ENCODE results near the gene FKRP.

Gene FKRP

DNA sequence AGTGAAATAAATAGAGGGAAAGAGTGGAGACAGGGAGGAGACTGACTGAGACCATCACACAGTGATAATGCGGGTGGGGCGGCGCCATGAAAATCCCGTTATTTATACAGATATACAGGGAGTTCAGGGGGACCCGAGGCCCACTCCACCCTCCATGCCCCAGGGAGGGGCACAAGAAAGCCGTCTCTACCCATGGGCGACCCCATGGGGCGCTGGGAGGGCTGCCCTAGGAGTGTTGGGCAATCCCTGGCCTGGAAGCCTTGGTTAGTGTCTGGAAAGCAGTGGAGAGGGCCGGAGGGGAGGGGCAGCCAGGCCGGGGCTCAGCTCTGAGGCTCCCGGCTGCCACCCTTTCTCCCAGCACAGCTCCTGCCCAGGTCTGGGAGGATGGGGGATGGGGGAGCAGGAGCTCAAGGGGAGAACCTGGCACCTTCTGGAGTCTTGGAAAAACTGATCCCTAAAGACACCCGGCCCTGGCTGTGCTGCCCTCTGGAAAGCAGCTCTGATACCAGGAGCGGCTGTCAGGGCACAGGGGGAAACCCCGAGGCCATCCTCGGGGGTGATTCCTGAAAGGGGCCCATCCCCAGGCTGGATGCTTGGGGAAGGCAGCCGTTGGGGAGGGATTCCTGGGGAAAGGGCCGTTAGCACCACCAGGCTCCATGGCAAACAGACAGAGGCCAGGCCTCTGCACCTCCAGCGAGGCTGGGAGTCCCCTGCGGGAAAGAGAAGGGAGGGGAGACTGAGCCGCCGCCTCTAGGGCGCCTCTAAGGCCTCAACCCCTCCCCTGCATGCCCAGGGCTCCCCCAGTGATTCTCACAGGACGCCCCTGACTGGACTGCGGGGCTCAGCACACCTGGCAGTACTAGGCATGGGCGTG is 26.0 kb upstream of the FKRP start:
- no peak for DNase-seq

- DNase-seq = no peak
Measured at GRCh38 chr19:46720503-46721239, 25.2 kb upstream of the FKRP start.

GRCh38 chr19:46721269-46722003 is 24.4 kb upstream of the FKRP start:
- DNase-seq = peak; percentile 35

DNA sequence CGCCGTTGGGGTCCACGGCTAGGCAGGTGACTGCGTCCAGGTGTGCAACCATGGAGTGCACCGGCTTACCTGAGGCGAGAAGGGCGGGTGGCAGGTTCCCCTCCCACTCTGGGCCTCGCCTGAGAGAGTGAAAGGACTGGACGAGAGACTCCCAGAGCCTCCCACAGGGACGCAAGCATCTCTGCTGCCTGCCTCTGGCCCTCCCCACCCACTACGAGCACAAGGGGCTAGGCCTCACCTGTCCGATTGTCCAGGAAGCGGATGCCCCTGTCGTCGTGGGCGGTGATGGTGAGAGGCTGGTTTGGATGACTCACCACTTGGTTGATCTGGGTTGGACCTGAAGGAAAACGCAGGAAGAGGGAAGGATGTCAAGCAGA is 23.9 kb upstream of the FKRP start:
- peak; percentile 35 for DNase-seq

DNA sequence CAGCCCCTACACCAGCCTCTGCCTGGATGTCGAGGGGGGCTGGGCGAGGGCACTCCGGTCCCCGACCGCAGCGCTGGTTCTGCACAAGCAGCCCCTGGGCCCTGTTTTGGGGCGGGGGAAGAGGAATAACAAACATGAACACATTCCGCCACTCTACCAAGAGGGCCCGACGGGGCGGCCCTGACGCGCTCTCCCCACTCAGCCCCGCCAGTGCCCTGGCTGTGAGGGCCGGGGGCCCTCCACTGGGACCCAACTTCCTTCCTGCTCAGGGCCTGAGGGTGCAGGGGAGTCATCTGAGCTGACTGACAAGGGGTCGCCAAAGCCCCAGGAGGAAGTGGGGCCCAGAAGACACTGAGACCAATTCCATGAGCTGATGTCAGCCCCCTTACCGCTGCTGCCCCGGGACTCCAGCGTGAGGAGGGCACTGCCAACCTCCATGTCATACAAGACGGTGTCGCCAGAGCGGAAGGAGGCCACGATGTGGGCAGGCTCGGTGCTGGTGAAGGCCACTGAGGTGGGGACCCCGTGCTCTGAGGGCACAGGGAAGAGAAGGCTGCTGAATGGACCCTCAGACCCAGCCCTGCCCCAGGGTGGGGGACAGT is 23.3 kb upstream of the FKRP start:
- DNase-seq = no peak

DNA sequence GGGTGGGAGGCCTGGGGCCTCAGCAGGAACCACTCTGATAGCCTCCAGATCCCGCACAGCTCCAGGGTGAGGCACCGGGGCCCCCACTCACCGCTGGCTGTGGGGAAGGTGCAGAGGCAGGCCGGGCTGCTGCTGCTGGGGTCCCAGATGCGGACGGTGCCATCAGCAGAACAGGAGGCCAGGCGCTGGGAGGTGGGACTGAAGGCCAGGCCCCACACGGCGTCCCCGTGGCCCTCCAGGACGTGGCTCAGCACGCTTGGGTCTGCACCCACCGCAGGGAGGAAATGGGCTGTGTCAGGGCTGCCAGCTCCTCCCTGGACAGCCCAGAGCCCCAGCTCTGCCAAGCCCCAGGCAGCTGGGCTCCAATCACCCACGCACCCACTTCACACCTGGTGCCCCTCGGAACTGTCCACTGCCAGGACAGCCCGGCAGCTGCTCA is 22.8 kb upstream of the FKRP start:
- no peak for DNase-seq

- no peak for DNase-seq
Measured at GRCh38 chr19:46723471-46723870, 22.4 kb upstream of the FKRP start.

GRCh38 chr19:46724468-46724867 is 21.4 kb upstream of the FKRP start:
- DNase-seq = no peak

DNA sequence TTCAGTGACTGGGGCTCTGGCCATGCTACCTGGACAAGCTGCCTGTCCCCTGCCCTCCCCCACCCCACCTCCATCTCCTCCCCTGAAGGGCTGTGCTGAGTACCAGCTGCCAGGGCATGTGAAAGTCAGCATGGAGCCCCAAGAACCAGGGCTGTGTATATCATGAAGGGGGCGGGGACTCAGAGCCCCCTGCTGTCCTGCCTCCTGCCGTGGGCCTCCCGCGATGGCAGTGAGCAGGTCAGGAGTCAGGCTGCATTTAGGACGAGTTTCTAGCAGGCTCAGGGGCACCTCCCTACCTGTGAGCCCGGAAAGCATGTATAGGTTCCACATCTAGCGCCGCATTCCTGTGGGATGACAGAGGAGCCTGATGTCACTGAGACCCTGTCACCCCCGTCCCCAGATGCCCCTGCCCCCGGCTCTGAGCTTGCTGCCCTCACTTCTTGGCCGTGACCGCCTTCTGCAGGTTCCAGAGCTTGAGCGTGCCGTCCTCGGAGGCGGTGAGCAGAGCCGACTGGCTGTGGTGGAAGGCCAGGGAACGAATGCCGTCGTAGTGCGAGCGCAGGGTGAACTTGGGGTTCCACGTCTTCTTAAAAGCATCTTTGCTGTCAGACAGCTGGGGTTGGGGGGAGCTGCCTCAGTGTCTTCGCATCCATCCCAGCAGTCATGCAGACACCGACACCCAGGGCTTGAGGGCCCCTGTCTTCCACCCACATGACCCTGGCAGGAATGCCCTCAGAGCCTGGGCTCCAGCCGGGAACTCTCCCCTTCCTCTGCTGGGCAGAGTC is 20.6 kb upstream of the FKRP start:
- DNase-seq = no peak

DNA sequence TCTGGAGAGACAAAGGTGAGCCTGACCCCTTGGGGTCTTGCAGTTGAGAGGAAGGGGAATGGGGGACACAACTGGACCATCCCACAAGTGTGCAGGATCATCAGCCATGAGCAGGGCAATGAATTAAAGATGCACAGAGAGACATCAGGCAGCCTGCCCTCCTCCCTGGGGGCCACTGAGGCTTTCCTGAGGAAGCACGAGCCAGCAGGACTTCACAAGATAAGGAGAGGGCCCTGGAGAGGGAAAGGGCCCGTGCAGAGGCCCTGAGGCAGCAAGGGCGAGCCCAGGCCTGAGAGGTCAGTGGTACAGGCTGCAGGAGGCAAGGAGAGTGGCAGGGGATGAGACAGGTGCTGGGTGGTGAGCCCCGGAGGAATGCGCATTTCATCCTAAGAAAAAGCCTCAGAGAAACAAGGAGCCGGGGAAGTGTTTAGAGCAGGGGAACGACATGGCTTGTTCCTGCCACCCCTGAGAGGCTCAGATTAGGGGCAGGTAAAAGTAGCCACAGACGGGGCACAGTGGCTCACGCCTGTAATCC is 19.9 kb upstream of the FKRP start:
- no peak for DNase-seq

- DNase-seq = no peak
Measured at GRCh38 chr19:46726551-46726950, 19.3 kb upstream of the FKRP start.

DNA sequence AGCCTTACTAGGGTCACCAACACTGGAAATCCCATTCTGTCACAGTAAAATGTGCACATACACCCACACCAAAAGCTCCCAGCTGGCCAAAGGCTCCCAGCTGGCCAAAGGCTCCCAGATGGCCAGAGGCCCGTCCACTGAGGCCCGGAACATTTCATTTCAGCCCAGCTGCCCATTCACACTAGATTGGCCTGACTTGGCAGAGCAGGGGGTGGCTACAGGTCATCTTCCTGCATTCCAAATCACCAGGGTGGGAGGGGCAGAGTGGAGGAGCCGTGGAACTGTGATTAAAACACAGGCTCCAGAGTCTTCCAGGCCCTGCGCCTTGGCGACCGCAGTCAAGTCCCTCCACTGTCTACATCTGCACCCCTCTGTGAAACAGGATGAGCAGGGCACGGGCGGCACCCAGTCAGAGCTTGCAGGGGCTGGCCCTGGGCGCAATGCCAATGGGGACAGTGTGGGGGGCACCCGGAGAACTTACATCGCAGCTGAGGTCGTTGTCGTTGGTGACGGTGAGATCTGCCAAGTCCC is 18.8 kb upstream of the FKRP start:
- no peak for DNase-seq

DNA sequence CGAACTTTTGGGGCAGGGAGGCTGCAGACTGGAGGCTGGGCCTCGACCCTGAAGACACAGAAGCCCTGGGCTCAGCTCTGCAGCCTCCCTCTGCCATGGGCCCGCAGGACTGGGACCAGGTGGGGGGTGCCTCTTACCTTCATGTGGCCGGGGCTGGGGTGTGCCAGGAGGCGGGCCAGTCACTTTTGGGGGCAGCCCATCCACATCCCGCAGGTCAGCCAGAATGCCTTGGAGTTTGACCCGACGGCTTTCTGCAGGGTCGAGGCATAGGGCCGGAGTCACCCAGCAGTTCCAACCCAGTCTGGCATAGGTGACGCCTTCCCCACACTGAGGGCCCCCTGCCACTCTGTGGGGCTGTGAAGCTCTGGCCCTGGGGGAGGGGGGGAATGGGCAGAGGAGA is 18.1 kb upstream of the FKRP start:
- no peak for DNase-seq

- no peak for DNase-seq
Measured at GRCh38 chr19:46728208-46728607, 17.6 kb upstream of the FKRP start.

- DNase-seq = peak; percentile 85
Measured at GRCh38 chr19:46728693-46729339, 17.0 kb upstream of the FKRP start.

- no peak for DNase-seq
Measured at GRCh38 chr19:46729696-46730095, 16.2 kb upstream of the FKRP start.

DNA sequence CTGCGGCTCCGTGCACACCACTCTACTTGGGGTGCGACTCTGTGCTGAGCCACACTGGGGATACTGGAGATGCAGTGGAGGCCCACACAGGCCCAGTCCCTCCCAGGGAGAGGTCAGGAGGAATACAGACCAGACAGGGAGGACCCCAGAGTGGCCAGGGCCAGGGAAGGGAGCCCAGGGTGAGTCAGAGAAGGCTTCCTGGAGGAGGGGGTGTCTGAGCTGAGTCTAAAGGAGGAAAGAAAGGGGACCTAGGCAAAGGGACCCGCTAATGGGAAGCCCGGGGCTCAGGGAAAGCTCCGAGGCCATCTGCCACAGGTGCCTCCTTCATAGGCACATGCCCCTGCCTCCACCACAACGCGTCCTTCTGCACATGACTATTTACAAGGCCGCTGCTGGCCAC is 15.7 kb upstream of the FKRP start:
- no peak for DNase-seq

GRCh38 chr19:46730595-46730994 is 15.3 kb upstream of the FKRP start:
- no peak for DNase-seq

GRCh38 chr19:46731007-46731501 is 14.8 kb upstream of the FKRP start:
- DNase-seq = peak; percentile 30

GRCh38 chr19:46731584-46731983 is 14.3 kb upstream of the FKRP start:
- no peak for DNase-seq

All from DMS53 (cell line).